ENCODE measurements around the gene ABI2. TPM values are rescaled to one million over a fixed set of nuclear protein-coding genes. Genes with fewer than 3 reads are reported as not detected.

The ABI2 gene
- total RNA-seq, 1 experiment from 2014 or later: 35.7 TPM

GRCh38 chr2:203476881-203477280, 148.7 kb downstream of the ABI2 start:
- DNase-seq (ENCODE audit: low read depth): no peak

DNA sequence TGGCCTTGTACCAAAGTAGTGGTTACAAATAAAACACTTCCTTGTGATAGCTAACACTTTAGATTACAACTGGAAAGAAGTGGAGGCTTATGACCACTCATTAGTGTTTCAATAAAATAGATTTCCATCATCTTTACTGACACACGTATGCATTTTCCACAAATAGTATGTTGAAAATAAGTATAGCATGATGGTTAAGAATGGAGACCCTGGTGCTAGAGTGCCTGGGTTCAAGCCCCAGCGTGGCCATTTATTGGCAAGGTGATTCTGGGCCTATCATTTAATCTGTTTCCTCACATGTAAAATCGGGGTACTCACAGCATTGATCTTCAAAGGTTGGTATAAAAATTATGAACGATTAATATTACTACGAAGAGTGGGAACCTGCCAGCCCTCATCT, 152.4 kb downstream of the ABI2 start:
- no peak for DNase-seq (ENCODE audit: low read depth)

- DNase-seq (ENCODE audit: low read depth): peak; percentile 46
Measured at GRCh38 chr2:203484266-203485112, 156.3 kb downstream of the ABI2 start.

GRCh38 chr2:203489531-203489930, 161.3 kb downstream of the ABI2 start:
- no peak for DNase-seq (ENCODE audit: low read depth)

DNA sequence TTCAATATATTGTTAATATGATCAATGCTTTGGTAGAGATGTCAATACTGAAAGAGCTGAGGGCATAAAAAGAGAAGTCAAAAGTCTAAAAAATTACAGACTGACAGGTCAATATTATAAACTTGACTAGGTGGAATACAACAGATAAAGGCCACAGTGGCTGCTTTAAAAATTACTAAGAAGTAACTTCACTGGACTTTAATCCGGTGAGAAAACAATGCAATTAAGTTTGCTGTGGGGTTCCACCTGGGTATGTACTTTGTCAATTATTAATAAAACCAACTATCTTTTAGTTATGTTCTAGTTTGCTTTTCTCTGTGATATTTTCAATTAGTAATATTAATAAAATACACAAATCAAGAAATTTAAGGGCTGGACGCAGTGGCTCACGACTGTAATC, 162.2 kb downstream of the ABI2 start:
- DNase-seq (ENCODE audit: low read depth): no peak

- no peak for DNase-seq (ENCODE audit: low read depth)
Measured at GRCh38 chr2:203492965-203493364, 164.8 kb downstream of the ABI2 start.

Other genes with a start within 250 kb of the ABI2 start
- gene CYP20A1, start 89.4 kb upstream of the ABI2 start, total RNA-seq (2014; rRNA removed; shearing (Covaris generic)): 31.4 and 31.8 TPM in 2 replicates
- gene RAPH1, start 206.9 kb downstream of the ABI2 start, total RNA-seq (2014; rRNA removed; shearing (Covaris generic)): 9.3 and 9.4 TPM in 2 replicates